Measurements from ENCODE around the gene HS6ST2.

The HS6ST2 gene

GRCh38 chrX:132664273-132664672, 294.2 kb downstream of the HS6ST2 start:
- H3K27ac ChIP-seq: peak overlapping the region; percentile 60
- TF ChIP-seq ZFX (IDR thresholded peaks at IDR 0.05) (no peak), CTCF (conservative IDR thresholded peaks at IDR 0.05) (no peak)

GRCh38 chrX:132662844-132663243, 295.6 kb downstream of the HS6ST2 start:
- TF ChIP-seq CTCF (conservative IDR thresholded peaks at IDR 0.05) (no peak), ZFX (IDR thresholded peaks at IDR 0.05) (no peak)
- H3K27ac ChIP-seq: no peak overlapping the region

- H3K27ac ChIP-seq: no peak overlapping the region
- no peak for TF ChIP-seq CTCF (conservative IDR thresholded peaks at IDR 0.05)
- TF ChIP-seq ZFX (IDR thresholded peaks at IDR 0.05): no peak
Observed at GRCh38 chrX:132657876-132658275, 300.6 kb downstream of the HS6ST2 start.

- H3K27ac ChIP-seq: no peak overlapping the region
- TF ChIP-seq CTCF (conservative IDR thresholded peaks at IDR 0.05) (no peak), ZFX (IDR thresholded peaks at IDR 0.05) (no peak)
Observed at GRCh38 chrX:132652871-132653270, 305.6 kb downstream of the HS6ST2 start.

- TF ChIP-seq CTCF (conservative IDR thresholded peaks at IDR 0.05) (0 out of 2 replicates have a peak, but pooled peaks have one; percentile 15), ZFX (IDR thresholded peaks at IDR 0.05) (no peak)
- no peak overlapping the region for H3K27ac ChIP-seq
Observed at GRCh38 chrX:132651421-132652086, 306.9 kb downstream of the HS6ST2 start.

- no peak for TF ChIP-seq CTCF (conservative IDR thresholded peaks at IDR 0.05)
- TF ChIP-seq ZFX (IDR thresholded peaks at IDR 0.05): no peak
- H3K27ac ChIP-seq: no peak overlapping the region
Observed at GRCh38 chrX:132648895-132649294, 309.5 kb downstream of the HS6ST2 start.

GRCh38 chrX:132639446-132639845, 319.0 kb downstream of the HS6ST2 start:
- H3K27ac ChIP-seq: no peak overlapping the region
- TF ChIP-seq CTCF (conservative IDR thresholded peaks at IDR 0.05): no peak
- no peak for TF ChIP-seq ZFX (IDR thresholded peaks at IDR 0.05)
